T-cell (primary cell): ENCODE data around the gene HEXD. TPM values are rescaled to one million over a fixed set of nuclear protein-coding genes. Genes with fewer than 3 reads are reported as not detected.
"Not testable (repeated sequence)": the region's sequence is repeated elsewhere in the genome, so short reads cannot be mapped to it uniquely, and the experiment has no call there.

Experiments used
- ATAC-seq, 4 experiments: fragments of 200-7000 bp in 3 of 4; fragments of 150-1000 bp in 1 of 4; cut with Tn5 transposase; replicated peaks in 1 of 4; 1 replicate in 3 of 4; 2 replicates in 1 of 4; pipeline ENCODE4 v1.10.0; 2021; ENCODE audit warnings: moderate library complexity in 3 of 4, mild to moderate bottlenecking in 2 of 4, moderate number of reproducible peaks in 1 of 4
- CTCF ChIA-PET, 2 donors: fragments of 300-600 bp; sonication (Branson Sonifier 250); formaldehyde crosslinking; loops; one replicate each; lab custom pipeline; 2022; ENCODE audit warnings: antibody characterized with exemption in 2 of 2; lab: Charles Lee
- POLR2A ChIA-PET, 2 donors: fragments of 300-600 bp; sonication (Branson Sonifier 250); formaldehyde crosslinking; loops; one replicate each; lab custom pipeline; 2022; ENCODE audit warnings: antibody characterized with exemption in 2 of 2; lab: Charles Lee
- DNase-seq, 35 experiments: peaks; one replicate each; pipeline versions ENCODE4 v3.0.0 to v3.0.0-alpha.2; 2013 to 2023
- H3K27ac ChIP-seq: one replicate; pipeline ENCODE4 v1.5.1; 2013; ENCODE audit warnings: low read length
- H3K27me3 ChIP-seq, 2 experiments: replicated peaks in 1 of 2; 1 replicate in 1 of 2; 2 replicates in 1 of 2; pipeline versions ENCODE4 v1.6.1 to v1.7.0; 2013; ENCODE audit warnings: low read length in 1 of 2, mixed read lengths in 1 of 2; ENCODE audit not compliant: control insufficient read depth in 2 of 2, insufficient read depth in 2 of 2; ENCODE audit errors: extremely low read depth in 1 of 2
- H3K36me3 ChIP-seq, 2 donors: 1 replicate in 1 of 2; 2 replicates in 1 of 2; pipeline versions ENCODE4 v1.6.1 to v1.7.0; 2013; ENCODE audit warnings: low read length in 1 of 2; ENCODE audit not compliant: control insufficient read depth in 2 of 2, insufficient read depth in 1 of 2; ENCODE audit errors: extremely low read depth in 1 of 2
- H3K4me1 ChIP-seq, 2 experiments: 1 replicate in 1 of 2; 2 replicates in 1 of 2; pipeline versions ENCODE4 v1.6.1 to v1.7.0; 2013; ENCODE audit warnings: low read length in 2 of 2, mixed read lengths in 1 of 2; ENCODE audit not compliant: insufficient read depth in 2 of 2, control insufficient read depth in 1 of 2; ENCODE audit errors: extremely low read depth in 1 of 2
- H3K4me3 ChIP-seq, 2 donors: 1 replicate in 1 of 2; 2 replicates in 1 of 2; pipeline versions ENCODE4 v1.5.1 to v1.7.0; 2013; ENCODE audit warnings: mild to moderate bottlenecking in 2 of 2, low read length in 1 of 2, moderate library complexity in 1 of 2; ENCODE audit not compliant: control insufficient read depth in 1 of 2; ENCODE audit errors: extremely low read depth in 1 of 2
- H3K9me3 ChIP-seq: 2 replicates; pipeline ENCODE4 v1.7.0; 2013
- H3K27ac Mint-ChIP-seq, 2 donors: one replicate each; pipeline ENCODE4 v1.8.0; 2020 to 2021; ENCODE audit warnings: mild to moderate bottlenecking in 2 of 2, mixed read lengths in 2 of 2
- H3K27me3 Mint-ChIP-seq, 2 donors: one replicate each; pipeline ENCODE4 v1.8.0; 2021 to 2022; ENCODE audit warnings: mixed read lengths in 2 of 2
- H3K36me3 Mint-ChIP-seq: one replicate; pipeline ENCODE4 v1.8.0; 2021; ENCODE audit warnings: mixed read lengths
- H3K4me1 Mint-ChIP-seq, 3 donors: one replicate each; pipeline ENCODE4 v1.8.0; 2020 to 2022; ENCODE audit warnings: mixed read lengths in 3 of 3, mild to moderate bottlenecking in 1 of 3
- H3K4me3 Mint-ChIP-seq, 3 donors: one replicate each; pipeline ENCODE4 v1.8.0; 2020 to 2022; ENCODE audit warnings: mild to moderate bottlenecking in 3 of 3, mixed read lengths in 3 of 3, moderate library complexity in 3 of 3
- H3K9me3 Mint-ChIP-seq, 3 donors: one replicate each; pipeline ENCODE4 v1.8.0; 2020 to 2022; ENCODE audit warnings: mixed read lengths in 3 of 3
- WGBS: methylation state at CpG from one replicate; pipeline ENCODE4 v1.1.5; 2013; ENCODE audit warnings: missing lambda C conversion rate; ENCODE audit not compliant: insufficient coverage; 5-methylcytosine and 5-hydroxymethylcytosine counted together
- total RNA-seq, 35 experiments: library from RNA in 6 of 35; stranded (reverse) in 6 of 35; fragments of 120-200 nt in 1 of 35; gene quantifications; one replicate each; pipeline versions ENCODE4 v1.2.1 to v1.2.4 and lab custom pipeline; 2013 to 2026

Gene HEXD
- total RNA-seq, 5 donors from 2014 or later (not counting 1 experiment from before 2014, with no cell fraction given): 51.2 to 128 (median 113) TPM

DNA sequence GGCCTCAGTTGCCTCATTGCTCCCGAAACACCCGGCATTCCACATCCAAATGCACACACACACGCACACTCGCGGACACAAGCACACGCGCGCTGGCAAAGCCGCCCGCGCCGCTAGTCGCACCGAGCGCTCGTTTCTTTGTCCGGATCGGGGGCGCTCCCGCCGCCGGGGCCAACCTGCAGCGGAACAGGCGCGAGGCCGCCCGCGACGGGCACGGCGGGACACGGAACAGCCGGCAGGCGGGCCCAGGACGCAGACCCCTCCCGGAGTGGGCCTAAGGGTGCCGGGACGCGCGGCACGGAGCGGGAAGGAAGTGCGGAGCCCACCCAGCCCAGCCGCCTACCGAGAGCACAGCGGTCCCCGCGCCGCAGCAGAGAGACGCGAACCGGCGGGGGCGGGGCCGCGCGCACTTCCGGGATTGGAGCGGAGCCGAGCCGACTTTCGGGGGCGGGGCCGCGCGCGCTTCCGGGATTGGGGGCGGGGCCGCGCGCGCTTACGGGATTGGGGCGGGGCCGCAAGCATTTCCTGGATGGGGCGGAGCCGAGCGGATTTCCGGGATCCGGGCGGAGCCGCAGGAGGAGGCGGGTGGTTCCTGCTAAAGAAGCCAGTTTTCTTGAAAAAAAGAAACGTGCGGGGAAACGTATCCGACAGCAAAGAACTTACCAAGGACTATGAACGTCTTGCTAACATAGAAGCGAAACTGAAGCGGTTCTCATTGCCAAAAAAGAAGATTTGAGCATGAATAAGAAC is 32.4 kb downstream of the HEXD start, which contains the start of gene CYBC1:
Gene CYBC1 (minus strand): TSS at position 396 of the 750 bp plus-strand sequence. CDS start 1,498 bp downstream, outside the sequence.
- Mint-ChIP-seq H3K27ac (peak within 1 kb of the TSS; percentile 98), H3K27me3 (no peaks in the 10 kb centered on the region), H3K4me1 (peaks cover 38 to 45% (median 41%) of the 10 kb centered on the region in 3 donors), H3K36me3 (no peaks in the 10 kb centered on the region), H3K4me3 (peak within 1 kb of the TSS; percentile 94 to 98 (median 97)), H3K9me3 (no peaks in the 10 kb centered on the region)
- H3K9me3 ChIP-seq: no peaks in the 10 kb centered on the region
- peaks cover 10 to 46% of the 10 kb centered on the region in 2 experiments for H3K4me1 ChIP-seq
- peaks cover 2 to 20% of the 10 kb centered on the region in 2 donors for H3K36me3 ChIP-seq
- DNase-seq: peak; percentile 82 to 97 (median 92)
- H3K27ac ChIP-seq: peak within 1 kb of the TSS; percentile 90
- H3K4me3 ChIP-seq: peak within 1 kb of the TSS; percentile 78 to 94
- WGBS: under 1% methylated on average over 88 of the region's 91 CpGs
- POLR2A ChIA-PET: no interaction called here
- peak; percentile 77 to 87 (median 79) for ATAC-seq
- H3K27me3 ChIP-seq: no peaks in the 10 kb centered on the region
- CTCF ChIA-PET: no interaction called here

- CTCF ChIA-PET: no interaction called here
- Mint-ChIP-seq H3K36me3 (no peaks in the 10 kb centered on the region), H3K27ac (peak overlapping the region; percentile 95 to 98), H3K4me1 (peaks cover 35 to 42% (median 42%) of the 10 kb centered on the region in 3 donors), H3K9me3 (no peaks in the 10 kb centered on the region), H3K4me3 (peak overlapping the region in 1 of 3 donors; percentile 98), H3K27me3 (no peaks in the 10 kb centered on the region)
- Histone ChIP-seq H3K4me3 (no peak overlapping the region), H3K36me3 (peaks cover 2 to 7% of the 10 kb centered on the region in 2 donors), H3K9me3 (no peaks in the 10 kb centered on the region), H3K27ac (no peak overlapping the region), H3K27me3 (no peaks in the 10 kb centered on the region), H3K4me1 (peaks cover 15 to 35% of the 10 kb centered on the region in 2 experiments)
- POLR2A ChIA-PET: no interaction called here
- DNase-seq: no peak
- no peak for ATAC-seq
- WGBS: 100% methylated on average over 2 of the region's 3 CpGs
Measured at GRCh38 chr17:82452162-82452561, 34.0 kb downstream of the HEXD start.

DNA sequence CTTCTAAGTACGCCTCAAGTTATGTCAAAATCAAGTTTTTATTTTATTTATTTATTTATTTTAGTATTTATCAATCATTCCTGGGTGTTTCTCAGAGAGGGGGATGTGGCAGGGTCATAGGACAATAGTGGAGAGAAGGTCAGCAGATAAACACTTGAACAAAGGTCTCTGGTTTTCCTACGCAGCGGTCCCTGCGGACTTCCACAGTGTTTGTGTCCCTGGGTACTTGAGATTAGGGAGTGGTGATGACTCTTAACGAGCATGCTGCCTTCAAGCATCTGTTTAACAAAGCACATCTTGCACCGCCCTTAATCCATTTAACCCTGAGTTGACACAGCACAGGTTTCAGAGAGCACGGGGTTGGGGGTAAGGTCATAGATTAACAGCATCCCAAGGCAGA is 35.0 kb downstream of the HEXD start:
- CTCF ChIA-PET, H3K27ac Mint-ChIP-seq, H3K4me3 ChIP-seq, H3K9me3 Mint-ChIP-seq, H3K9me3 ChIP-seq, POLR2A ChIA-PET, H3K36me3 Mint-ChIP-seq, DNase-seq, H3K27me3 ChIP-seq, H3K36me3 ChIP-seq, H3K27me3 Mint-ChIP-seq, H3K27ac ChIP-seq, ATAC-seq, H3K4me3 Mint-ChIP-seq: not testable (repeated sequence)
- 100% methylated on average over 1 of the region's 7 CpGs for WGBS
- H3K4me1 ChIP-seq: peaks cover 22 to 32% of the 10 kb centered on the region in 2 experiments
- peaks cover 38 to 45% (median 45%) of the 10 kb centered on the region in 3 donors for H3K4me1 Mint-ChIP-seq

DNA sequence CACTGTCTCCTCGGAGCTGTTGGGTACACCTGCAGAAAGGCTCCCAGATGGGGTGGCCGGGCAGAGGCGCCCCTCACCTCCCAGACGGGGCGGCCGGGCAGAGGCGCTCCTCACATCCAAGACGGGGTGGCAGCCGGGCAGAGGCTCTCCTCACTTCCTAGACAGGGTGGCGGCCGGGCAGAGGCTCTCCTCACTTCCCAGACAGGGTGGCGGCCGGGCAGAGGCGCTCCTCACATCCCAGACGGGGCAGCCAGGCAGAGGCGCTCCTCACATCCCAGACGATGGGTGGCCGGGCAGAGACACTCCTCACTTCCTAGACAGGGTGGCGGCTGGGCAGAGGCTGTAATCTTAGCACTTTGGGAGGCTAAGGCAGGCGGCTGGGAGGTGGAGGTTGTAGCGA is 35.6 kb downstream of the HEXD start:
- H3K36me3 Mint-ChIP-seq, H3K27me3 Mint-ChIP-seq, ATAC-seq, POLR2A ChIA-PET, H3K9me3 ChIP-seq, H3K27ac Mint-ChIP-seq, DNase-seq, H3K9me3 Mint-ChIP-seq, H3K36me3 ChIP-seq, CTCF ChIA-PET, H3K4me3 ChIP-seq, H3K27me3 ChIP-seq, H3K4me3 Mint-ChIP-seq, H3K27ac ChIP-seq: not testable (repeated sequence)
- 97% methylated on average over 11 of the region's 21 CpGs for WGBS
- H3K4me1 ChIP-seq: peaks cover 22 to 30% of the 10 kb centered on the region in 2 experiments
- peaks cover 38 to 45% (median 45%) of the 10 kb centered on the region in 3 donors for H3K4me1 Mint-ChIP-seq

DNA sequence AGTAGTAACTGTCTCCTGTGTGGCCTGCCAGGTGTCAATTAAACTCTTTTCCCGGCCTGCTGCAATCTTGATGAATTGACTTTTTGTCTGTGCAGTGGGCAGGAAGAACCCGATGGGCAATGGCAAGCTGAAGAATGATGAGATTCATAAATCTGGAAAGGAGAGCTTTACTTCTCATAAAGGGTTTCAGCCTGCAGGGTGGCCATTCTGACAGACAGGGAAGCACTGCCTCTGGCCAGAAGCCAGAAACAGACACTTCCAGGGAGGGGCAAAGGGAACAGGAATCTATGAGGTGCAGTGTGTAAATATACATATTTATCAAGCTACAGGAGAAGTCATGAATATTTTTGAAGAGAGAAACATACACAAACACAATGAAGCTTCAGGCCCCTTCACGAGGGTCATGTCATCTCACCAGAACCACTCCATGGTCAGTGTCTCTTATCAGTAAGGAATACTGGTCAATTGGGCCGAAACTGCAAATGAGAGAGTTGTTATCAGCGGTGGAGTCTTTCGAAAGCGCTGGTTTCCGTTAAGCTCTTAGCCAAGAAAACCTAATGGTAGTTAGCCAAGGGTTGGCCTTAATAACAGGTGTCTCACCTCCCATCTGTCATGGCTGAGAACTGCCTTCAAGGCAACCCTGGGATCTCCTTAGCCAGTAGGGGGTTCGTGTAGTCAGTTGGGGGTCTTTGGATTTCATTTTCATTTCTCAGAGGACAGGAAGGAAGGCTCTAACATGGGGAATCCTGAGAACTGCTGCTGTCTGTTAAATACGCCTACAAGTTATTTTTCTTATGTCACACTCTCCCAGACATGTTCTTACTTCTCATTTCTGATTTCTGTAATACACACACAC is 39.2 kb downstream of the HEXD start:
- H3K36me3 ChIP-seq: peaks cover 0 to 18% of the 10 kb centered on the region in 2 donors
- peak overlapping the region; percentile 94 to 97 for H3K27ac Mint-ChIP-seq
- H3K27ac ChIP-seq: peak overlapping the region; percentile 89
- ATAC-seq (no peak), DNase-seq (peak in 1 of 35 experiments; percentile 32)
- peaks cover 9% of the 10 kb centered on the region for H3K36me3 Mint-ChIP-seq
- H3K27me3 ChIP-seq: no peaks in the 10 kb centered on the region
- no peaks in the 10 kb centered on the region for H3K27me3 Mint-ChIP-seq
- peaks cover 16 to 27% of the 10 kb centered on the region in 2 experiments for H3K4me1 ChIP-seq
- 42% methylated on average over 2 of the region's 10 CpGs for WGBS
- H3K9me3 ChIP-seq: no peaks in the 10 kb centered on the region
- POLR2A ChIA-PET: interaction anchor here in 1 of 2 donors (0.6 to 1.1 kb wide), 2 partner anchors 38 to 160 kb away, joined by 3 read pairs; no protein-coding TSS in a partner anchor
- H3K9me3 Mint-ChIP-seq: no peaks in the 10 kb centered on the region
- H3K4me1 Mint-ChIP-seq: peaks cover 25 to 32% (median 29%) of the 10 kb centered on the region in 3 donors
- peak overlapping the region; percentile 80 to 86 for H3K4me3 ChIP-seq
- H3K4me3 Mint-ChIP-seq: peak overlapping the region; percentile 73 to 93 (median 89)
- CTCF ChIA-PET: interaction anchor here in 1 of 2 donors (1.1 kb wide), 1 partner anchor 8 kb away, joined by 4 read pairs; no protein-coding TSS in a partner anchor

DNA sequence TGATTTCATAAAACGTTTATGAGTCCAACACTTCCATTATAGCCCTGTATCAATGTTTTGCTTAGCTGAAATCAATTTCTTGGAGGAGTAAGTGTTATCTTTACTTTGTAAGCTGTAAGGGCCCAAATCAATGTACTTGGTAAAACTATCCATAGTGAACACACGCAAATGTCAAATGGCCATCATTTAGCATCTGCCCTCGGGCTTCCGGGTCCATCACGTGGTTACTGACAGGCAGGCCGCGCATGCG is 39.7 kb downstream of the HEXD start:
- ChIA-PET CTCF (interaction anchor here in 1 of 2 donors (1.1 kb wide), 1 partner anchor 9 kb away, joined by 4 read pairs; no protein-coding TSS in a partner anchor), POLR2A (interaction anchor here in 1 of 2 donors (0.6 to 1.1 kb wide), 2 partner anchors 38 to 160 kb away, joined by 3 read pairs; no protein-coding TSS in a partner anchor)
- peak overlapping the region; percentile 73 to 93 (median 89) for H3K4me3 Mint-ChIP-seq
- peaks cover 0 to 23% of the 10 kb centered on the region in 2 donors for H3K36me3 ChIP-seq
- peak in 1 of 35 experiments; percentile 87 for DNase-seq
- H3K27me3 ChIP-seq: no peaks in the 10 kb centered on the region
- H3K4me1 ChIP-seq: peaks cover 16 to 32% of the 10 kb centered on the region in 2 experiments
- H3K36me3 Mint-ChIP-seq: peaks cover 15% of the 10 kb centered on the region
- no peaks in the 10 kb centered on the region for H3K9me3 ChIP-seq
- no peak for ATAC-seq
- H3K27me3 Mint-ChIP-seq: no peaks in the 10 kb centered on the region
- H3K27ac ChIP-seq: peak overlapping the region; percentile 89
- whole genome bisulfite sequencing: 0% methylated on average over 7 of the region's 8 CpGs
- peak overlapping the region; percentile 80 to 86 for H3K4me3 ChIP-seq
- H3K27ac Mint-ChIP-seq: peak overlapping the region; percentile 94 to 97
- H3K4me1 Mint-ChIP-seq: peaks cover 27 to 35% (median 33%) of the 10 kb centered on the region in 3 donors
- H3K9me3 Mint-ChIP-seq: no peaks in the 10 kb centered on the region
